GM10266 (cell line): ENCODE measurements around the gene SET.

ENCODE experiments used
- DNase-seq: peaks from one replicate; pipeline ENCODE4 v3.0.0; 2012; ENCODE audit errors: extremely low spot score
- TF ChIP-seq, protein P1 (sequence below): IDR thresholded peaks from 2 replicates; pipeline ENCODE4 v1.5.1; 2012; ENCODE audit warnings: mild to moderate bottlenecking, low read depth; ENCODE audit not compliant: control insufficient read depth, insufficient read depth; ENCODE audit errors: missing control alignments

Gene SET

GRCh38 chr9:128721487-128722010, 32.5 kb downstream of the SET start:
- TF ChIP-seq, protein P1, sequence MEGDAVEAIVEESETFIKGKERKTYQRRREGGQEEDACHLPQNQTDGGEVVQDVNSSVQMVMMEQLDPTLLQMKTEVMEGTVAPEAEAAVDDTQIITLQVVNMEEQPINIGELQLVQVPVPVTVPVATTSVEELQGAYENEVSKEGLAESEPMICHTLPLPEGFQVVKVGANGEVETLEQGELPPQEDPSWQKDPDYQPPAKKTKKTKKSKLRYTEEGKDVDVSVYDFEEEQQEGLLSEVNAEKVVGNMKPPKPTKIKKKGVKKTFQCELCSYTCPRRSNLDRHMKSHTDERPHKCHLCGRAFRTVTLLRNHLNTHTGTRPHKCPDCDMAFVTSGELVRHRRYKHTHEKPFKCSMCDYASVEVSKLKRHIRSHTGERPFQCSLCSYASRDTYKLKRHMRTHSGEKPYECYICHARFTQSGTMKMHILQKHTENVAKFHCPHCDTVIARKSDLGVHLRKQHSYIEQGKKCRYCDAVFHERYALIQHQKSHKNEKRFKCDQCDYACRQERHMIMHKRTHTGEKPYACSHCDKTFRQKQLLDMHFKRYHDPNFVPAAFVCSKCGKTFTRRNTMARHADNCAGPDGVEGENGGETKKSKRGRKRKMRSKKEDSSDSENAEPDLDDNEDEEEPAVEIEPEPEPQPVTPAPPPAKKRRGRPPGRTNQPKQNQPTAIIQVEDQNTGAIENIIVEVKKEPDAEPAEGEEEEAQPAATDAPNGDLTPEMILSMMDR, result no peak
- DNase-seq, result no peak

DNA sequence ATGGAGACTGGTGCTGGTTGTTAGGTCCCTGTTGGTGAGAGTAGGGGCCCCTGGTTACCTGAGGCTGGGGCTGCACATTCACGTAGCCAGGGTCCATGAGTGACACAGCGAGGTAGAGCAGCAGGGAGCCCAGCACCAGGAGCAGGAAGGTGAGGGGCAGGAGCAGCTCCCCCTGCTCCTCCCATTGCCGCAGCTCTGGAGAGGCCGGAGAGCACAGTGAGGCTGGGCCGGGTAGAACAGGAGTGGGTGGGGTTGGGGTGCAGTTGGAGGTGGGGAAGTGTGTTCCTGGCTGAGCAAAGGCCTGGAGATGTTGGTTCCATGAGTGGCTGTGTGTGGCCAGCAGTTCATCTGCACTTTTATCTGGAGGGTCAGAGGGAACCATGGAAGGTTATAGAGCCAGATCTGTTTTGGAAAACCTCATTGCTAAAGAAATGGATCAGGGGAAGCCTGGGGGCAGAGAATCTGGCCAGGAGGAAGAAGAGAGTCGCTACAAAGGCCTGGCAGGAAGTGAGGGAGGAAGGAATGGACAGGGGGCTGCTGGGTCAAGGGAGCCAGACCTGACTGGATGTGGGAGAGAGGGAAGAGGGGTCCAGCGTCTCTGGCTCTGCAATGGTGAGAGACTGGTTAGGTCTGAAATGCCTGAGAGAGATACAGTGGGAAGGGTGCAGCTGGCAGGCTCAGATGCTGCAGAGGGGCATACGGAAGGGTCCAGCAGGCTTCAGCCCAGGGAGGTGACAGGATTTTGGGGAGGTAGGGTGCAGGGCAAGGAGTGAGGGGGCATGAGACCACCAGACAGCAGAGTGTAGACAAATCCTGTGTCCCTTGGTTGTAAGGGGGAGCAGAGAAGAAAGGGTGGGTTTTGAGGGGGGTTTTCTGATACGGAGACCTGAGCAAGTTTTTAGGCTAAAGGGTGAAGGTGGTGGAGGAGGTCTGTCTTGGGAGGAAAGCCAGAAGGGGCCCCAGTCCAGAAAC, 33.6 kb downstream of the SET start:
- DNase-seq, result no peak
- TF ChIP-seq, protein P1, result no peak

DNA sequence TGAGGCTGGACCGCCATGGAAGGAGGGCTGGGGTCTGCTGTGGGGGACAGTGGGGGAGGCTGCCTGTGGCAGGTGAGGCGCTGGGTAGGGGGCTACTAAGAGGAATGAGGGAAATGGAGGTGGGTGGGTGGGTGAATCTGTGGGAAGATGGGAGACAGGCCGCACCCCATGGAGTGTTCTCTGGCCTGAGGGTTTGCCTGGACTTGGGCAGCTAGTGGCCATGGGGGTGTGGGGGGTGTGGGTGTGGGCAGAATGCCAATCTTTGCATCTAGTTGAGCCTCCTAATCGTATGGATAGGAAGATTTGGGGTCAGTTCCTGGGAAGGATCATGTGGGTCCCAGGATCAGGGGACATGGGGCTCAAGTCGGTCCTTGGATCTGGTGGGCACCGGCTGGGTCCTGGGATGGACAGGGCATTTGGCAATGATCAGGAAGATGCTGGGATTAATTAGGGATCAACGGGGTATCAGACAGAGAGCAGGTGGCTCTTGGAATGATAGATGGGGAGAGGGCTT, 34.4 kb downstream of the SET start:
- peak; percentile 43 for DNase-seq

DNA sequence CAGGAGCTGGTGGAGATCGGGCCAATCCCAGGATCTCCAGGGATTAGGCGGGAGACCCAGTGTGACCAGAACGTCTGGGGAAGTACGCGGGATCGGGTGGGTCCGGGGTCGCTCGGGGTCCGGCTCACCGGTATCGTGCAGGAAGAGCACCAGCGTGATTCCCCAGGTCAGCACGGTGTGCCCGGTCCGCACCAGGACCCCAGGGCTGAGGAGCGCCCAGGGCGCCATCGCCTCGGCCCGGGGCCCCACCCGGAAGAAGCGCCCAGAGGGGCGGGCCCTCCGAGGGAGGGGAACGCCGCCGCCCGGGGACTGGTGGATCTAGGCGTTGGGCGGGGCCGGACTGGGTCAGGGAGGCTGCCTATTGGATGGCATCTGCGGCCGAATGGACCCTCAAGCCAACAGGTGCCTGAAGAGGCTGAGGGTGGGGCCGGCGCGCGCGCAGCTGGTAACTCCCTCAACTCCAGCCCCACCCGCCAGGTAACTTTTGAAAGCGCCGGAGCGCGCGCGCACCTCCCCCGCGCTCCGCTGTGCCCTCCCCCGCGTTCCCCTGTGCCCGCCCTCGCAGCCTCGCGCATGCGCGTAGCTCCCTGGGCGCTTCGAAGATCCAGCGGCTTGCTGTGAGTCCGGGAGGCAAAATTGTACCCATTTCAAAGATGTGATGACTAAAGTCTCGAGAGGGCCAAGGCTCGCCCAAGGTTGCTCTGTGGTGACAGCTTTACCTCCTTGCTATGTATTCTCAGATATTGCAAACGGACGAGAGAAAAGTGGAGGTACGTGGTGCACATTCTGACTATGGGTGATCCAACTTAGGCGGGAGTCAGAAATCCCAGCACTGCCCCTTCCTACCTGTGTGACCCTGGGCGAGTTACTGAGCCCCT, 35.1 kb downstream of the SET start, which contains the start of gene ZDHHC12:
ZDHHC12 (minus strand) TSS at position 262 of the 878 bp plus-strand sequence; CDS start at position 228, 34 bp downstream.
- DNase-seq, result peak; percentile 100
- TF ChIP-seq, protein P1, result no peak

More for the DNA sequence above, 34.4 kb downstream of the SET start:
- TF ChIP-seq, protein P1, result no peak

DNA sequence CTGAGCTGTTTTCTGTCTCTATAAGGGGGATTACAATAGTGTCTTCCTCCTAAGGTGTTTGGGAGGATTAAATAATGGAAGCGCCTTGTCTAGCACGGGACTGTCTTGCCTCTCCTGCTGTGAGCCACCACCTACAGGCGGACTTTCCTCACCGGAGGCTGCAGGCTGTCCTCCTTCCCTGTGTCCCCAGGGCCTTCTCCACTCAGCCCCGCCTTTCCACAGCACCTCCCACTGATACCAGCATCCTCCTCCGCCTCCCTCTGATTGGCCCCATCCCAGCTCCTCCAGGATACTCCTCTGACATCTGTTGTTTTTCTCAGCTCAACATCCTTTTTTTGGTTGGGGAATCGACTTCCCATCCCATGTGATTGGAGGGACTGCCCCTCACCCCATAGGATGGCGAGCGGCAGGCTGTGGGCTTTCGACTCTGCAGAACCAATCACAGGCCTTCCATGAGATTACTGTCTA, 35.8 kb downstream of the SET start:
- TF ChIP-seq, protein P1, result no peak
- DNase-seq, result peak; percentile 82

DNA sequence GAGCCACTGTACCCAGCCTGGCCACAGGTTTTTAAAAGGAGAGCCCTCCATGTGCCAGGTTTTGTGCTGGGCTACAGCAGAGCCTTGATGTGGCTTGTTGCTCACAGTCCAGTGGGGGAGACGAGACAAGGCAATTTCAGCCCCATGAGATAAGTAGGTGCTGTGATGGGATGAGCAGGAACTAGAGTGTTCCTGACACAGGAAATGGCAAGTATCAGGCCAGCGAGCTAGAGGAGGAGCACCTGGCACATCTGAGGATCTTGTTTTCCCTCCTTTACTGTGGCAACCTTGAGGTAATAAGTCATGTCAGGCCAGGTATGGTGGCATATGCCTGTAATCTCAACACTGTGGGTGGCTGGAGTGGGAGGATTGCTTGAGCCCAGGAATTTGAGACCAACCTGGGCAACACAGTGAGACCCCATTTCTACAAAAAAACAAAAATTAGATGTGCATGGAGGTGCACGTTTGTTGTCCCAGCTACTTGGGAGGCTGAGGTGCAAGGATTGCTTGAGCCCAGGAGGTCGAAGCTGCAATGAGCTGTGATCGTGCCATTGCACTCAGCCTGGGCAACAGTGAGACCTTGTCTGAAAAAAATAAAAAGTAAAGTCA, 38.7 kb downstream of the SET start:
- DNase-seq, result no peak
- TF ChIP-seq, protein P1, result no peak
